NT2/D1 (cell line): ENCODE results near the gene NIM1K.

Source experiments
- SUZ12 ChIP-seq: IDR thresholded peaks from 2 replicates; pipeline ENCODE4 v1.6.1; 2011; ENCODE audit not compliant: insufficient read length, insufficient read depth; ENCODE audit errors: extremely low read depth
- YY1 ChIP-seq: IDR thresholded peaks from 2 replicates; pipeline ENCODE4 v1.6.1; 2011; ENCODE audit not compliant: insufficient read length, insufficient read depth
- ZNF274 ChIP-seq: IDR thresholded peaks from 2 replicates; pipeline ENCODE4 v1.6.1; 2011; ENCODE audit warnings: mild to moderate bottlenecking, low read depth, low read length

GRCh38 chr5:43156388-43156787, 35.6 kb upstream of the NIM1K start:
- no peak for TF ChIP-seq YY1
- no peak for TF ChIP-seq ZNF274
- no peak for TF ChIP-seq SUZ12
